Measurements from ENCODE around the gene PCDHGB1. TPM values are rescaled to one million over a fixed set of nuclear protein-coding genes. Genes with fewer than 3 reads are reported as not detected.
"Not testable (repeated sequence)": the region's sequence is repeated elsewhere in the genome, so short reads cannot be mapped to it uniquely, and the experiment has no call there.

PCDHGB1 gene
- total RNA-seq, 1 experiment from 2014 or later, result 23.4 TPM

GRCh38 chr5:141362719-141363118, 12.8 kb downstream of the PCDHGB1 start:
- Histone ChIP-seq H3K4me1 (no peaks in the 10 kb centered on the region), H3K36me3 (peaks cover 73% of the 10 kb centered on the region), H3K27me3 (no peaks in the 10 kb centered on the region), H3K9me3 (replicated peaks) (peaks cover 16% of the 10 kb centered on the region), H3K27ac (no peak overlapping the region), H3K4me3 (no peak overlapping the region)
- no peak for DNase-seq

GRCh38 chr5:141363952-141364660, 14.2 kb downstream of the PCDHGB1 start, which contains the start of gene PCDHGA5:
Gene PCDHGA5 (plus strand): TSS chr5:141364162. CDS start chr5:141364331, 169 bp downstream.
- no peak for DNase-seq
- peaks cover 20% of the 10 kb centered on the region for H3K9me3 ChIP-seq (replicated peaks)
- no peak within 1 kb of the TSS for H3K4me3 ChIP-seq

GRCh38 chr5:141366016-141366896, 16.4 kb downstream of the PCDHGB1 start:
- Histone ChIP-seq H3K27me3 (no peaks in the 10 kb centered on the region), H3K4me1 (no peaks in the 10 kb centered on the region), H3K9me3 (replicated peaks) (peaks cover 18% of the 10 kb centered on the region), H3K27ac (no peak overlapping the region), H3K36me3 (peaks cover 63% of the 10 kb centered on the region), H3K4me3 (no peak overlapping the region)
- DNase-seq, result no peak

More at GRCh38 chr5:141363952-141364660, 14.2 kb downstream of the PCDHGB1 start, which contains the start of gene PCDHGA5:
- H3K27me3 ChIP-seq, result no peaks in the 10 kb centered on the region
- H3K4me1 ChIP-seq, result no peaks in the 10 kb centered on the region
- no peak within 1 kb of the TSS for H3K27ac ChIP-seq
- H3K36me3 ChIP-seq, result peaks cover 67% of the 10 kb centered on the region

GRCh38 chr5:141369994-141370848, 20.3 kb downstream of the PCDHGB1 start, which contains the start of gene PCDHGB3:
Gene PCDHGB3 (plus strand): TSS chr5:141370242. CDS start chr5:141370395, 153 bp downstream.
- DNase-seq, result no peak
- Histone ChIP-seq H3K9me3 (replicated peaks) (peaks cover 27% of the 10 kb centered on the region), H3K27me3 (no peaks in the 10 kb centered on the region), H3K4me3 (no peak within 1 kb of the TSS), H3K4me1 (no peaks in the 10 kb centered on the region), H3K36me3 (peaks cover 65% of the 10 kb centered on the region), H3K27ac (no peak within 1 kb of the TSS)

GRCh38 chr5:141371572-141372475, 21.9 kb downstream of the PCDHGB1 start:
- DNase-seq, result no peak
- Histone ChIP-seq H3K4me3 (no peak overlapping the region), H3K27ac (no peak overlapping the region), H3K27me3 (no peaks in the 10 kb centered on the region), H3K36me3 (peaks cover 61% of the 10 kb centered on the region), H3K9me3 (replicated peaks) (peaks cover 27% of the 10 kb centered on the region), H3K4me1 (no peaks in the 10 kb centered on the region)

- Histone ChIP-seq H3K27me3 (no peaks in the 10 kb centered on the region), H3K4me1 (no peaks in the 10 kb centered on the region), H3K9me3 (replicated peaks) (peaks cover 26% of the 10 kb centered on the region), H3K4me3 (no peak within 1 kb of the TSS), H3K36me3 (peaks cover 64% of the 10 kb centered on the region), H3K27ac (no peak within 1 kb of the TSS)
- no peak for DNase-seq
These were observed 23.9 kb downstream of the PCDHGB1 start, which contains the start of gene PCDHGA6 for GRCh38 chr5:141373673-141374317. Gene PCDHGA6 (plus strand): TSS chr5:141373891. CDS start chr5:141374084, 193 bp downstream.

GRCh38 chr5:141374627-141375026, 24.7 kb downstream of the PCDHGB1 start:
- no peak overlapping the region for H3K4me3 ChIP-seq

GRCh38 chr5:141375444-141376155, 25.7 kb downstream of the PCDHGB1 start:
- not testable (repeated sequence) for DNase-seq, H3K4me1 ChIP-seq, H3K27me3 ChIP-seq, H3K4me3 ChIP-seq, H3K27ac ChIP-seq
- H3K9me3 ChIP-seq (replicated peaks), result peaks cover 26% of the 10 kb centered on the region
- H3K36me3 ChIP-seq, result peaks cover 60% of the 10 kb centered on the region

More at GRCh38 chr5:141374627-141375026, 24.7 kb downstream of the PCDHGB1 start:
- H3K36me3 ChIP-seq, result peaks cover 64% of the 10 kb centered on the region
- H3K27ac ChIP-seq, result no peak overlapping the region
- no peak for DNase-seq
- peaks cover 26% of the 10 kb centered on the region for H3K9me3 ChIP-seq (replicated peaks)
- no peaks in the 10 kb centered on the region for H3K4me1 ChIP-seq
- H3K27me3 ChIP-seq, result no peaks in the 10 kb centered on the region

- no peak for DNase-seq
- H3K36me3 ChIP-seq, result peaks cover 58% of the 10 kb centered on the region
- no peak within 1 kb of the TSS for H3K27ac ChIP-seq
- H3K4me1 ChIP-seq, result no peaks in the 10 kb centered on the region
- no peak within 1 kb of the TSS for H3K4me3 ChIP-seq
- H3K27me3 ChIP-seq, result no peaks in the 10 kb centered on the region
- peaks cover 13% of the 10 kb centered on the region for H3K9me3 ChIP-seq (replicated peaks)
These were observed 32.8 kb downstream of the PCDHGB1 start, which contains the start of gene PCDHGA7 for GRCh38 chr5:141382469-141383294. Gene PCDHGA7 (plus strand): TSS chr5:141382742. CDS start chr5:141382900, 158 bp downstream.

- Histone ChIP-seq H3K4me1 (no peaks in the 10 kb centered on the region), H3K9me3 (replicated peaks) (peaks cover 7% of the 10 kb centered on the region), H3K27ac (no peak overlapping the region), H3K4me3 (no peak overlapping the region), H3K36me3 (peaks cover 51% of the 10 kb centered on the region), H3K27me3 (no peaks in the 10 kb centered on the region)
- no peak for DNase-seq
These were observed 33.4 kb downstream of the PCDHGB1 start for GRCh38 chr5:141383345-141383744.

GRCh38 chr5:141384471-141385267, 34.8 kb downstream of the PCDHGB1 start:
- Histone ChIP-seq H3K4me1 (no peaks in the 10 kb centered on the region), H3K9me3 (replicated peaks) (peaks cover 7% of the 10 kb centered on the region), H3K27me3 (no peaks in the 10 kb centered on the region), H3K27ac (no peak overlapping the region), H3K4me3 (no peak overlapping the region), H3K36me3 (peaks cover 44% of the 10 kb centered on the region)
- DNase-seq, result no peak

Data from SJCRH30 (cell line).